Brain microvascular endothelial cell (primary cell): ENCODE results near the gene OR5K3.

Source experiments
- DNase-seq: peaks from one replicate; pipeline ENCODE4 v3.0.0-alpha.2; 2020
- H3K27ac ChIP-seq: fragments of 250-450 bp; sonication (Bioruptor Pico); 2 replicates; pipeline ENCODE4 v1.5.1; 2020; ENCODE audit warnings: mild to moderate bottlenecking, moderate library complexity
- H3K27me3 ChIP-seq: fragments of 250-450 bp; sonication (Bioruptor Pico); replicated peaks from 2 replicates; pipeline ENCODE4 v1.5.1; 2020; ENCODE audit warnings: mild to moderate bottlenecking
- H3K36me3 ChIP-seq: fragments of 250-450 bp; sonication (Bioruptor Pico); replicated peaks from 2 replicates; pipeline ENCODE4 v1.5.1; 2020; ENCODE audit warnings: mild to moderate bottlenecking
- H3K4me3 ChIP-seq: 2 replicates; pipeline ENCODE4 v1.5.1; 2011; ENCODE audit warnings: low read depth, mild to moderate bottlenecking, control low read depth, low read length, moderate library complexity
- in situ Hi-C: cut with HindIII; loops from 2 replicates; pipeline ENCODE4 v1.10.0; 2017; ENCODE audit warnings: low sequenced_read_pairs, low pct_ligation_motif_present
- TF ChIP-seq, protein P1 (sequence below): IDR thresholded peaks from 2 replicates; pipeline ENCODE4 v1.5.1; 2011; ENCODE audit warnings: low read depth, mild to moderate bottlenecking, moderate library complexity, low read length, control low read depth, inconsistent platforms; ENCODE audit errors: missing control alignments

The OR5K3 gene

DNA sequence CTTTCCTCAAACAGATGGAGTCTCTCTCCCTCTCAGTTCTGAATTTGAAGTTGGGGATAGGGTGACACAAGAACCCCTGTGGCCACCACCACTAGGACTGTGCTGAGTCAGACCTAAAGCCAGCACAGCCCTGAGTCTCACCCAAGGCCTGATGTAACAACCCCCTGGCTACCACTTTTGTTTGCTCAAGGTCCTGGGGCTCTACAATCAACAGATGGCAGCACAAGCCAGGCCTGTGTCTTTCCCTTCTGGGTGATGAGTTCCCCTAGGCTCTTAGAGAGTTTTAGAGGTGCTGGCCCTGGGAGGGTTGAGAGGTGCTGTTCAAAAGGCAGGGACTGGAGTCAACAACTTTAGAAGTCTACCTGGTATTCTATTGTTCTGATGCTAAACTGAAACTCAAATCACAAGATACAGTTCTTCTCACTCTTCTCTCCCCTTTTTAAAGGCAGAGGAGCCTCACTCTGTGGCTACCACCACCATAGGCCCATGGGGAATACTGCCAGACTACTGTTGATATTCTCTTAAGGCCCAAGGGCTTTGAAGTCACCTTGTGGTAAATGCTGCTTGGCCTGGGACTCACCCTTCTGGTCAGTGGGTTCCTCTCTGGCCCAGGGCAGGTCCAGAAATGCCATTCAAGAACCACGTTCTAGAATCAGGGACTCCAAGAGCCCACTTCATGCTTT, 30.3 kb upstream of the OR5K3 start:
- in situ Hi-C loops: no loop called here
- no peak for DNase-seq
- no peaks in the 10 kb centered on the region for H3K36me3 ChIP-seq
- no peak overlapping the region for H3K4me3 ChIP-seq
- H3K27ac ChIP-seq: no peak overlapping the region
- TF ChIP-seq, protein P1, sequence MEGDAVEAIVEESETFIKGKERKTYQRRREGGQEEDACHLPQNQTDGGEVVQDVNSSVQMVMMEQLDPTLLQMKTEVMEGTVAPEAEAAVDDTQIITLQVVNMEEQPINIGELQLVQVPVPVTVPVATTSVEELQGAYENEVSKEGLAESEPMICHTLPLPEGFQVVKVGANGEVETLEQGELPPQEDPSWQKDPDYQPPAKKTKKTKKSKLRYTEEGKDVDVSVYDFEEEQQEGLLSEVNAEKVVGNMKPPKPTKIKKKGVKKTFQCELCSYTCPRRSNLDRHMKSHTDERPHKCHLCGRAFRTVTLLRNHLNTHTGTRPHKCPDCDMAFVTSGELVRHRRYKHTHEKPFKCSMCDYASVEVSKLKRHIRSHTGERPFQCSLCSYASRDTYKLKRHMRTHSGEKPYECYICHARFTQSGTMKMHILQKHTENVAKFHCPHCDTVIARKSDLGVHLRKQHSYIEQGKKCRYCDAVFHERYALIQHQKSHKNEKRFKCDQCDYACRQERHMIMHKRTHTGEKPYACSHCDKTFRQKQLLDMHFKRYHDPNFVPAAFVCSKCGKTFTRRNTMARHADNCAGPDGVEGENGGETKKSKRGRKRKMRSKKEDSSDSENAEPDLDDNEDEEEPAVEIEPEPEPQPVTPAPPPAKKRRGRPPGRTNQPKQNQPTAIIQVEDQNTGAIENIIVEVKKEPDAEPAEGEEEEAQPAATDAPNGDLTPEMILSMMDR: peak; percentile 19
- no peaks in the 10 kb centered on the region for H3K27me3 ChIP-seq

DNA sequence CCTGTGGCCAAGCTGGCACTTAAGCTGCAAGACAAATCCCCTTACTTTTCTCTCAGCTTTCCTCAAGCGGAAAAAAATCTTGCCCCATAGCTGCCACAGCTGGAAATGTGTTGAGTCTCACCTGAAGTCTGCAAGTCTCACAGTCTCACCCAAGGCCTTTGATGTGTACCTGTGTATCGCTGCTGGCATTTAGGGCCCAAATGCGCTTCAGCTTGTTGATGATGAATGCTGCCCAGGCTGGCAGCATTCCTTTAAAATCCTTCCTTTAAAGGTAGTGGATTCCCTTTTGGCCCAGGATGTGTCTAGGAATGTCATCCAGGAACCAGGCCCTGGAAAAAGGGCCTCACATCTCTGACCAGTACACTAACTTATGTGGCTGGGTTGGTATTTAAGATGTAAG, 29.8 kb upstream of the OR5K3 start:
- TF ChIP-seq, protein P1: no peak
- in situ Hi-C loops: no loop called here
- no peak overlapping the region for H3K27ac ChIP-seq
- H3K4me3 ChIP-seq: no peak overlapping the region
- no peak for DNase-seq
- no peaks in the 10 kb centered on the region for H3K27me3 ChIP-seq
- no peaks in the 10 kb centered on the region for H3K36me3 ChIP-seq

DNA sequence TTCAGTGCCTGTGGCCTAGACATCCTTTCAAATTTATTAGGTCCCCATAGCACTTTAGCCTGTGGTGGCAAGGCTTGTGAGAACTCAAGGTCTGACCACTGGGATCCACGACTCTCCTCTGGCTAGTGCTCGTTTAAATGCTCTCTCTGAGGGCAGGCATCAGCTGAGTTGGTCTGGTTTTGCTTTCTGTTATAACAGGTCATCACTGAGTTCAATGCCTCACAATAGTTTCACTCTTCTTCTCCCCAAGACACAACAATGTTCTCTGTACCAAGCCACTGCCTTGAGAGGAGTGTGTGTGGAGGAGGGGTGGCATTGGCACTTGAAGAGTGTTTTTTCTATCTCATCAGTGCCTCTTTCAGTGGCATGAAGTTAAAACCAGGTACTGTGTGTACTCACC, 29.2 kb upstream of the OR5K3 start:
- TF ChIP-seq, protein P1: no peak
- Histone ChIP-seq H3K4me3 (no peak overlapping the region), H3K27me3 (no peaks in the 10 kb centered on the region), H3K27ac (no peak overlapping the region), H3K36me3 (no peaks in the 10 kb centered on the region)
- in situ Hi-C loops: no loop called here
- no peak for DNase-seq

DNA sequence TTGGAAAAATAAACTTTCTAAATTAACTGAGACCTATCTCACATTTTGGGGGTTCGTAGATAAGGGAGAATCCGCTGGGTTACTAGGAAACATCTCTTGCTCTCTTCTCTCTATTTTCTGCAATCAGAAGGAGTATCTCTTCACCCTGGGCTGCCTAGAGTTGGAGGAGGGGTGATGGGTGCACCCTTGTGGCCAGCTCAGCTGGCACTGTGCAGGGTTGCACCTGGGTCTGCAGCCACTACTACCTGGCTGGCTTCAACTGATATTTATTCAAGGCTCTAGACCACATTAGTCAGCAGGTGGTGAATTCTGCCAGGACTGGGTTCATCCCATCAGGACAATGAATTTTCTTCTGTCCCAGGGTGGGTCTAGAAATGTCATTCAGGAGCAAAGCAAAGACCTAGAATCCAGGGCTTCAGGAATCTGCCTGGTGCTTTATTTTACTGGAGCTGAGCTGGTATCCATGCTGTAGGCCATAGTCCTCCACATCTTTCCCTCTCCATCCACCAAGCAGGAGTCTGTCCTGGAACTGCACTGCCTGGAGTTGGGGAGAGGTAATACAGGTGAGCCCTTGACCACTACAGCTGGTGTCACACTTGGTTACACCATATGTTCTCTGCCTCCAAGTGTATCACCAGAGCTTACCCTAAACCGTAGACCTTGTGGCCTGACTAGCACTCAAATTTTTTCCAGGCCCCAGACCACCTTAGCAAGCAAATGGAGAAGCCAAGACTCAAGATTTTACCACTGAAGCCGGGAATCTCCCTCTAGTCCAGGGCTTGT, 22.8 kb upstream of the OR5K3 start:
- in situ Hi-C loops: no loop called here
- Histone ChIP-seq H3K27me3 (no peaks in the 10 kb centered on the region), H3K27ac (no peak overlapping the region), H3K36me3 (no peaks in the 10 kb centered on the region), H3K4me3 (no peak overlapping the region)
- DNase-seq: no peak
- TF ChIP-seq, protein P1: no peak

DNA sequence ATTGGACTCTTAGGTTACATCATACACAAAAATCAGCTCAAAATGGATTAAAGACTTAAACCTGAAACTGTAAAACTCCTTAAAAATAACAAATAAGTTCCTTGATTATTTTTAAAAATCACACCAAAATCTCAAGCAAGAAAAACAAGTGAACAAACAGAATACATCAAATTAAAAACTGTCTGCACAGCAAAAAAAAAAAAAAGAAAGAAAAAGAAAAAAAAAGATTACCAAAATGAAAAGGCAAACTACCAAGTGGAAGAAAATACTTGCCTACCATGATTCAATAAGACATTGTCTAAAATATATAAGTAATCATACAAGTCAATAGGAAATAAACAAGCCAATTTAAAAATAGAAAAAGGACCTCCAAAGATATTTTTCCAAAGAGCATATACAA, 19.3 kb upstream of the OR5K3 start:
- Histone ChIP-seq H3K4me3 (no peak overlapping the region), H3K36me3 (no peaks in the 10 kb centered on the region), H3K27ac (no peak overlapping the region), H3K27me3 (no peaks in the 10 kb centered on the region)
- in situ Hi-C loops: no loop called here
- DNase-seq: no peak
- TF ChIP-seq, protein P1: no peak
